AG10803 (cell line): ENCODE data around the gene ARHGAP45.

Source experiments
- DNase-seq: peaks from one replicate; pipeline ENCODE4 v3.0.0; 2010; ENCODE audit warnings: low read depth
- H3K4me3 ChIP-seq: 2 replicates; pipeline ENCODE4 v1.5.1; 2011; ENCODE audit warnings: mild to moderate bottlenecking, low read length, control low read depth
- CTCF ChIP-seq: conservative IDR thresholded peaks from 2 replicates; pipeline ENCODE4 v1.5.1; 2011; ENCODE audit warnings: mild to moderate bottlenecking, low read length, control low read depth, inconsistent platforms

ARHGAP45 gene

GRCh38 chr19:1094655-1094977, 27.6 kb downstream of the ARHGAP45 start:
- no peak for DNase-seq
- H3K4me3 ChIP-seq, result peak overlapping the region; percentile 94
- TF ChIP-seq CTCF, result no peak

- H3K4me3 ChIP-seq, result peak within 1 kb of the TSS; percentile 94
- peak; percentile 98 for DNase-seq
- no peak for TF ChIP-seq CTCF
These were observed 28.2 kb downstream of the ARHGAP45 start, which contains the start of gene POLR2E for GRCh38 chr19:1094978-1095701. POLR2E (minus strand) TSS chr19:1095375; CDS start chr19:1095315, 60 bp downstream.

- no peak overlapping the region for H3K4me3 ChIP-seq
- peak; percentile 25 for DNase-seq
These were observed 30.8 kb downstream of the ARHGAP45 start for GRCh38 chr19:1097810-1098176.

GRCh38 chr19:1098177-1099051, 31.4 kb downstream of the ARHGAP45 start:
- no peak overlapping the region for H3K4me3 ChIP-seq
- DNase-seq, result peak; percentile 40
- no peak for TF ChIP-seq CTCF

More at GRCh38 chr19:1097810-1098176, 30.8 kb downstream of the ARHGAP45 start:
- TF ChIP-seq CTCF, result no peak

GRCh38 chr19:1101337-1101698, 34.4 kb downstream of the ARHGAP45 start:
- no peak for DNase-seq
- no peak for TF ChIP-seq CTCF
- H3K4me3 ChIP-seq, result peak overlapping the region; percentile 8; the same call in 1 of the 2 replicates

GRCh38 chr19:1102407-1103131, 35.6 kb downstream of the ARHGAP45 start:
- no peak for TF ChIP-seq CTCF
- peak overlapping the region; percentile 39 for H3K4me3 ChIP-seq
- DNase-seq, result peak; percentile 100
